ENCODE data around the gene SCNN1B. TPM values are rescaled to one million over a fixed set of nuclear protein-coding genes. Genes with fewer than 3 reads are reported as not detected.

Gene SCNN1B
- polyA plus RNA-seq, 1 experiment: not detected

- ChIA-PET POLR2A (no interaction called here), CTCF (interaction anchor here (1.2 kb wide), 1 partner anchor 98 kb away, joined by 3 read pairs; no protein-coding TSS in a partner anchor)
- no peak for DNase-seq (ENCODE audit: low read depth)
Measured at GRCh38 chr16:23279721-23280153, 22.4 kb upstream of the SCNN1B start.

GRCh38 chr16:23280483-23280967, 21.6 kb upstream of the SCNN1B start:
- CTCF ChIA-PET: interaction anchor here (1.2 kb wide), 1 partner anchor 99 kb away, joined by 3 read pairs; no protein-coding TSS in a partner anchor
- no peak for TF ChIP-seq CTCF (IDR thresholded peaks at IDR 0.05; ENCODE audit: insufficient read depth, low read depth, low read length)
- H3K36me3 ChIP-seq (ENCODE audit: control insufficient read depth, insufficient read depth, low read length): no peaks in the 10 kb centered on the region
- POLR2A ChIA-PET: no interaction called here
- H3K4me3 ChIP-seq (ENCODE audit: low read depth, low read length): no peak overlapping the region
- no peaks in the 10 kb centered on the region for H3K27me3 ChIP-seq (ENCODE audit: control insufficient read depth, insufficient read depth, low read length)
- DNase-seq (ENCODE audit: low read depth): no peak

More at GRCh38 chr16:23279721-23280153, 22.4 kb upstream of the SCNN1B start:
- Histone ChIP-seq H3K4me3 (ENCODE audit: low read depth, low read length) (no peak overlapping the region), H3K36me3 (ENCODE audit: control insufficient read depth, insufficient read depth, low read length) (no peaks in the 10 kb centered on the region), H3K27me3 (ENCODE audit: control insufficient read depth, insufficient read depth, low read length) (no peaks in the 10 kb centered on the region)
- no peak for TF ChIP-seq CTCF (IDR thresholded peaks at IDR 0.05; ENCODE audit: insufficient read depth, low read depth, low read length)

- TF ChIP-seq CTCF (IDR thresholded peaks at IDR 0.05; ENCODE audit: insufficient read depth, low read depth, low read length): no peak
- DNase-seq (ENCODE audit: low read depth): no peak
- no peaks in the 10 kb centered on the region for H3K36me3 ChIP-seq (ENCODE audit: control insufficient read depth, insufficient read depth, low read length)
- H3K27me3 ChIP-seq (ENCODE audit: control insufficient read depth, insufficient read depth, low read length): no peaks in the 10 kb centered on the region
- CTCF ChIA-PET: no interaction called here
- POLR2A ChIA-PET: no interaction called here
- H3K4me3 ChIP-seq (ENCODE audit: low read depth, low read length): no peak overlapping the region
Measured at GRCh38 chr16:23282568-23282967, 19.5 kb upstream of the SCNN1B start.

DNA sequence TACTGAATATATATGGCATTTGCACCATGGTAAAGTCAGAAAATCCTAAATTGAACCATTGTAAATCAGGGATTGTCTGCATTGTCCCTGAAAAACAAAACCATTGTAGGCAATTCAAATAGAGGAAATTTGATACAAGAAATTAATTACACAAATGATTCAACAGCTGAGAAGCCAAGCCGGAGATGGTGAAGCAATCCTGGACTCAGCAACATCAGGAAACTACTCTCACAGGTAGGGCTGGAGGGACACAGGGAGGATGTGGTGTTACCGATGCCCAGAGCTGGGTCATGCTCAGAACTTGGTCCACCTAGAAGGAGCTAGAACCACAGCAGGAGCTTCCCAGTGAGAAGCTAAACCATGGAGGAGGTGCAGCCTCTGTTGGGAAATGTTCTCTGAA, 18.5 kb upstream of the SCNN1B start:
- no peak for TF ChIP-seq CTCF (IDR thresholded peaks at IDR 0.05; ENCODE audit: insufficient read depth, low read depth, low read length)
- Histone ChIP-seq H3K36me3 (ENCODE audit: control insufficient read depth, insufficient read depth, low read length) (no peaks in the 10 kb centered on the region), H3K4me3 (ENCODE audit: low read depth, low read length) (no peak overlapping the region), H3K27me3 (ENCODE audit: control insufficient read depth, insufficient read depth, low read length) (no peaks in the 10 kb centered on the region)
- ChIA-PET POLR2A (no interaction called here), CTCF (interaction anchor here (1.2 kb wide), 1 partner anchor 11 kb away, joined by 3 read pairs; no protein-coding TSS in a partner anchor)
- DNase-seq (ENCODE audit: low read depth): no peak

DNA sequence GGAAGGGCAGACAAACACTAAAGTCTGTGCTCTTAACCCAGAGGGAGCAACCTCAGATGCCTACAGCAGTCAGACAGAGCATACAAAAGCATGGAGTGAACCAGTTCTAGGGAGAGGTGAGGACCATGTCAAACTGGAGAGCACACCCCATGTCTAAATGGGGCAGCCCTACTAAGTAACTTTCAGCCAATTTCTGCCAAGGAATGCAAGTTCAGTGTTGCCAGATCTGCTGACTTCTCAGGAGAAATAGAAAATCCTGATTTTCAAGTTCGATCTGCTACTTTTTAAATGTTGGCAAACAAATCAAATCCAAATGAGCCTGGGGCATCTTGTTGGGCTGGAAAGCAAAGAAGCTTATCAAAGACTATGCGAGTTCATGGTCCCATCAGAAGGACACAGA, 17.5 kb upstream of the SCNN1B start:
- no peak for TF ChIP-seq CTCF (IDR thresholded peaks at IDR 0.05; ENCODE audit: insufficient read depth, low read depth, low read length)
- Histone ChIP-seq H3K36me3 (ENCODE audit: control insufficient read depth, insufficient read depth, low read length) (no peaks in the 10 kb centered on the region), H3K4me3 (ENCODE audit: low read depth, low read length) (no peak overlapping the region), H3K27me3 (ENCODE audit: control insufficient read depth, insufficient read depth, low read length) (no peaks in the 10 kb centered on the region)
- ChIA-PET POLR2A (no interaction called here), CTCF (interaction anchor here (1.7 kb wide), 1 partner anchor 149 kb away, joined by 3 read pairs; no protein-coding TSS in a partner anchor)
- DNase-seq (ENCODE audit: low read depth): no peak

Data from BJ (cell line).